SJSA1 (cell line): ENCODE data around the gene CBY1. TPM values are rescaled to one million over a fixed set of nuclear protein-coding genes. Genes with fewer than 3 reads are reported as not detected.
"Not testable (repeated sequence)": the region's sequence is repeated elsewhere in the genome, so short reads cannot be mapped to it uniquely, and the experiment has no call there.

Source experiments
- DNase-seq, 2 experiments: peaks; one replicate each; pipeline ENCODE4 v3.0.0-alpha.2; 2015 to 2020; ENCODE audit warnings: low spot score in 2 of 2, low read depth in 1 of 2
- H3K27ac ChIP-seq: fragments of 250-450 bp; sonication (Bioruptor Pico); 2 replicates; pipeline ENCODE4 v1.5.1; 2020; ENCODE audit warnings: mild to moderate bottlenecking, moderate library complexity
- H3K27me3 ChIP-seq: fragments of 250-450 bp; sonication (Bioruptor Pico); replicated peaks from 2 replicates; pipeline ENCODE4 v1.5.1; 2020; ENCODE audit warnings: mild to moderate bottlenecking, moderate library complexity
- H3K36me3 ChIP-seq: fragments of 250-450 bp; sonication (Bioruptor Pico); 2 replicates; pipeline ENCODE4 v1.5.1; 2020; ENCODE audit warnings: mild to moderate bottlenecking
- H3K4me1 ChIP-seq: fragments of 250-450 bp; sonication (Bioruptor Pico); replicated peaks from 2 replicates; pipeline ENCODE4 v1.6.1; 2021; ENCODE audit warnings: mild to moderate bottlenecking
- H3K4me3 ChIP-seq: fragments of 250-450 bp; sonication (Bioruptor Pico); 2 replicates; pipeline ENCODE4 v1.5.1; 2020; ENCODE audit warnings: mild to moderate bottlenecking
- H3K9me3 ChIP-seq: fragments of 250-450 bp; sonication (Bioruptor Pico); replicated peaks from 2 replicates; pipeline ENCODE4 v1.5.1; 2020; ENCODE audit warnings: mild to moderate bottlenecking
- total RNA-seq: library from RNA; depleted of rRNA; stranded (reverse); fragments of >200 nt; shearing (Covaris generic); gene quantifications from 2 replicates; pipeline ENCODE4 v1.2.3, GENCODE V29; 2014; rRNA removed

The CBY1 gene
- total RNA-seq: 8.8 and 13.5 TPM in 2 replicates

- DNase-seq: peak; percentile 92
- peaks cover 12% of the 10 kb centered on the region for H3K4me1 ChIP-seq
- peak within 1 kb of the TSS; percentile 73 for H3K4me3 ChIP-seq
- no peaks in the 10 kb centered on the region for H3K9me3 ChIP-seq
- no peaks in the 10 kb centered on the region; the same call in 1 of the 2 replicates for H3K36me3 ChIP-seq
- H3K27me3 ChIP-seq: no peaks in the 10 kb centered on the region
- H3K27ac ChIP-seq: peak within 1 kb of the TSS; percentile 99
Measured at GRCh38 chr22:38656256-38657044, at the start of gene CBY1, which contains the start of gene FAM227A. TSS of gene CBY1 (plus strand) at chr22:38656638. CDS start at chr22:38668055, 11,417 bp downstream. TSS of gene FAM227A (minus strand) at chr22:38656392. CDS start at chr22:38650168, 6,224 bp downstream.

GRCh38 chr22:38607680-38608079 lies 48.8 kb upstream of the CBY1 start:
- no peaks in the 10 kb centered on the region for H3K27me3 ChIP-seq
- no peaks in the 10 kb centered on the region for H3K36me3 ChIP-seq
- H3K27ac ChIP-seq: no peak overlapping the region
- no peak overlapping the region for H3K4me3 ChIP-seq
- no peaks in the 10 kb centered on the region for H3K9me3 ChIP-seq
- no peak for DNase-seq
- peaks cover 11% of the 10 kb centered on the region for H3K4me1 ChIP-seq

GRCh38 chr22:38608992-38609750 lies 47.3 kb upstream of the CBY1 start:
- no peak overlapping the region for H3K4me3 ChIP-seq
- H3K36me3 ChIP-seq: no peaks in the 10 kb centered on the region
- H3K27me3 ChIP-seq: no peaks in the 10 kb centered on the region
- DNase-seq: no peak
- H3K9me3 ChIP-seq: no peaks in the 10 kb centered on the region
- no peak overlapping the region for H3K27ac ChIP-seq
- H3K4me1 ChIP-seq: peaks cover 11% of the 10 kb centered on the region

- Histone ChIP-seq H3K9me3 (no peaks in the 10 kb centered on the region), H3K4me1 (peaks cover 11% of the 10 kb centered on the region), H3K36me3 (no peaks in the 10 kb centered on the region), H3K4me3 (no peak overlapping the region), H3K27ac (no peak overlapping the region), H3K27me3 (no peaks in the 10 kb centered on the region)
- no peak for DNase-seq
Measured at GRCh38 chr22:38610234-38610633, 46.2 kb upstream of the CBY1 start.

- Histone ChIP-seq H3K27ac (no peak overlapping the region), H3K4me1 (peaks cover 4% of the 10 kb centered on the region), H3K27me3 (no peaks in the 10 kb centered on the region), H3K36me3 (no peaks in the 10 kb centered on the region), H3K4me3 (no peak overlapping the region), H3K9me3 (no peaks in the 10 kb centered on the region)
- DNase-seq: no peak
Measured at GRCh38 chr22:38611559-38611958, 44.9 kb upstream of the CBY1 start.

- H3K27ac ChIP-seq: no peak overlapping the region
- no peak for DNase-seq
- no peaks in the 10 kb centered on the region for H3K4me1 ChIP-seq
- H3K27me3 ChIP-seq: no peaks in the 10 kb centered on the region
- H3K36me3 ChIP-seq: no peaks in the 10 kb centered on the region
- H3K9me3 ChIP-seq: no peaks in the 10 kb centered on the region
- no peak overlapping the region for H3K4me3 ChIP-seq
Measured at GRCh38 chr22:38612217-38613006, 44.0 kb upstream of the CBY1 start.

- H3K9me3 ChIP-seq: peaks cover 5% of the 10 kb centered on the region; the same call in 1 of the 2 replicates
- H3K27ac ChIP-seq: no peak overlapping the region
- no peaks in the 10 kb centered on the region for H3K36me3 ChIP-seq
- no peaks in the 10 kb centered on the region for H3K27me3 ChIP-seq
- H3K4me3 ChIP-seq: no peak overlapping the region
- DNase-seq: no peak
- H3K4me1 ChIP-seq: no peaks in the 10 kb centered on the region
Measured at GRCh38 chr22:38613588-38613987, 42.9 kb upstream of the CBY1 start.

GRCh38 chr22:38614332-38615063 lies 41.9 kb upstream of the CBY1 start:
- peak in 1 of 2 experiments; percentile 11 for DNase-seq
- Histone ChIP-seq H3K27ac (no peak overlapping the region), H3K4me1 (no peaks in the 10 kb centered on the region)

GRCh38 chr22:38615064-38615405 lies 41.4 kb upstream of the CBY1 start:
- not testable (repeated sequence) for H3K27me3 ChIP-seq, H3K4me3 ChIP-seq, DNase-seq, H3K36me3 ChIP-seq, H3K4me1 ChIP-seq, H3K9me3 ChIP-seq, H3K27ac ChIP-seq

More at GRCh38 chr22:38614332-38615063, 41.9 kb upstream of the CBY1 start:
- H3K27me3 ChIP-seq: no peaks in the 10 kb centered on the region
- H3K4me3 ChIP-seq: no peak overlapping the region
- H3K36me3 ChIP-seq: no peaks in the 10 kb centered on the region
- peaks cover 5% of the 10 kb centered on the region; the same call in 1 of the 2 replicates for H3K9me3 ChIP-seq

- Histone ChIP-seq H3K27me3 (no peaks in the 10 kb centered on the region), H3K4me3 (no peak overlapping the region), H3K9me3 (peaks cover 5% of the 10 kb centered on the region; the same call in 1 of the 2 replicates), H3K4me1 (no peaks in the 10 kb centered on the region), H3K36me3 (no peaks in the 10 kb centered on the region), H3K27ac (no peak overlapping the region)
- DNase-seq: no peak
Measured at GRCh38 chr22:38618258-38618657, 38.2 kb upstream of the CBY1 start.

GRCh38 chr22:38618682-38619081 lies 37.8 kb upstream of the CBY1 start:
- Histone ChIP-seq H3K4me3 (no peak overlapping the region), H3K27me3 (no peaks in the 10 kb centered on the region), H3K9me3 (peaks cover 5% of the 10 kb centered on the region; the same call in 1 of the 2 replicates), H3K36me3 (no peaks in the 10 kb centered on the region), H3K27ac (no peak overlapping the region), H3K4me1 (no peaks in the 10 kb centered on the region)
- DNase-seq: no peak

GRCh38 chr22:38623351-38623750 lies 33.1 kb upstream of the CBY1 start:
- Histone ChIP-seq H3K4me3 (no peak overlapping the region), H3K27me3 (no peaks in the 10 kb centered on the region), H3K9me3 (peaks cover under 1% of the 10 kb centered on the region; the same call in 1 of the 2 replicates), H3K27ac (no peak overlapping the region), H3K36me3 (no peaks in the 10 kb centered on the region), H3K4me1 (no peaks in the 10 kb centered on the region)
- DNase-seq: no peak

- Histone ChIP-seq H3K27me3 (no peaks in the 10 kb centered on the region), H3K36me3 (no peaks in the 10 kb centered on the region), H3K4me3 (no peak overlapping the region), H3K9me3 (no peaks in the 10 kb centered on the region), H3K27ac (no peak overlapping the region), H3K4me1 (no peaks in the 10 kb centered on the region)
- DNase-seq: no peak
Measured at GRCh38 chr22:38628444-38628843, 28.0 kb upstream of the CBY1 start.
